GM12864 (cell line): ENCODE results near the gene ZNF784.

Experiments
- DNase-seq: peaks from one replicate; pipeline ENCODE4 v3.0.0-alpha.2; 2011; ENCODE audit warnings: low read depth
- H3K4me3 ChIP-seq: 2 replicates; pipeline ENCODE4 v1.5.1; 2011; ENCODE audit warnings: mild to moderate bottlenecking, low read depth, low read length, control low read depth
- TF ChIP-seq, protein P1 (sequence below): IDR thresholded peaks from 2 replicates; pipeline ENCODE4 v1.5.1; 2011; ENCODE audit warnings: low read depth, mild to moderate bottlenecking, moderate library complexity, low read length, control low read depth, inconsistent platforms; ENCODE audit errors: missing control alignments

ZNF784 gene

GRCh38 chr19:55652311-55653128 lies 28.2 kb upstream of the ZNF784 start:
- TF ChIP-seq, protein P1, sequence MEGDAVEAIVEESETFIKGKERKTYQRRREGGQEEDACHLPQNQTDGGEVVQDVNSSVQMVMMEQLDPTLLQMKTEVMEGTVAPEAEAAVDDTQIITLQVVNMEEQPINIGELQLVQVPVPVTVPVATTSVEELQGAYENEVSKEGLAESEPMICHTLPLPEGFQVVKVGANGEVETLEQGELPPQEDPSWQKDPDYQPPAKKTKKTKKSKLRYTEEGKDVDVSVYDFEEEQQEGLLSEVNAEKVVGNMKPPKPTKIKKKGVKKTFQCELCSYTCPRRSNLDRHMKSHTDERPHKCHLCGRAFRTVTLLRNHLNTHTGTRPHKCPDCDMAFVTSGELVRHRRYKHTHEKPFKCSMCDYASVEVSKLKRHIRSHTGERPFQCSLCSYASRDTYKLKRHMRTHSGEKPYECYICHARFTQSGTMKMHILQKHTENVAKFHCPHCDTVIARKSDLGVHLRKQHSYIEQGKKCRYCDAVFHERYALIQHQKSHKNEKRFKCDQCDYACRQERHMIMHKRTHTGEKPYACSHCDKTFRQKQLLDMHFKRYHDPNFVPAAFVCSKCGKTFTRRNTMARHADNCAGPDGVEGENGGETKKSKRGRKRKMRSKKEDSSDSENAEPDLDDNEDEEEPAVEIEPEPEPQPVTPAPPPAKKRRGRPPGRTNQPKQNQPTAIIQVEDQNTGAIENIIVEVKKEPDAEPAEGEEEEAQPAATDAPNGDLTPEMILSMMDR, result no peak
- H3K4me3 ChIP-seq, result no peak overlapping the region; the same call in 1 of the 2 replicates
- no peak for DNase-seq

GRCh38 chr19:55651236-55651635 lies 26.9 kb upstream of the ZNF784 start:
- TF ChIP-seq, protein P1, result no peak

GRCh38 chr19:55650602-55651230 lies 26.4 kb upstream of the ZNF784 start:
- DNase-seq, result no peak
- H3K4me3 ChIP-seq, result no peak overlapping the region
- TF ChIP-seq, protein P1, result no peak

More at GRCh38 chr19:55651236-55651635, 26.9 kb upstream of the ZNF784 start:
- no peak overlapping the region for H3K4me3 ChIP-seq
- no peak for DNase-seq

DNA sequence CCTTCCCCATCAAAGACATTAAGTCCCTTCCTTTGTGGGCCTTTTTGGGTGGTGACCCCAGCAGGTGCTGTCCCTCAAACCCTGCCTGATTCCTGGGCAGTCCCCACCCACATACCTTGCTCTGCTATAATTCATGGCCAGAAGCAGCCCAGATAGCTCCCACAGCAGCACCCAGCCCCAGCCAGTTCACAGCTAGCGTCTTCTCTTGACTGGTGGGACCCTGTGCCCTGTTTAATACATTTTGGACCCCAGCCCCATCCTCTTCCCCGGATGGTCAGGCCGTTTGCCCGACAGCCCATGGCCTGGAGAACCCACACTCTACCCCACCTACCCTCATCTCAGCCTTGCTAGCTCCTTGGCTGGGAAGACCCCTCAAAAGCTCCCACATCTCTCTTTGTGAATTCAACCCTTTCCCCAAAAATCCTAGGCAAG lies 25.8 kb upstream of the ZNF784 start:
- TF ChIP-seq, protein P1, result no peak
- H3K4me3 ChIP-seq, result no peak overlapping the region
- DNase-seq, result no peak

GRCh38 chr19:55649268-55650125 lies 25.1 kb upstream of the ZNF784 start:
- DNase-seq, result no peak
- TF ChIP-seq, protein P1, result no peak
- peak overlapping the region; percentile 64 for H3K4me3 ChIP-seq

GRCh38 chr19:55648585-55649267 lies 24.4 kb upstream of the ZNF784 start:
- TF ChIP-seq, protein P1, result no peak
- no peak for DNase-seq

More at GRCh38 chr19:55648585-55649267, 24.4 kb upstream of the ZNF784 start:
- H3K4me3 ChIP-seq, result peak overlapping the region; percentile 64
